Measurements from ENCODE around the gene BRMS1. TPM values are rescaled to one million over a fixed set of nuclear protein-coding genes. Genes with fewer than 3 reads are reported as not detected.
"Not testable (repeated sequence)": the region's sequence is repeated elsewhere in the genome, so short reads cannot be mapped to it uniquely, and the experiment has no call there.

BRMS1 gene
- total RNA-seq, 1 donor from 2014 or later, result 23.3 TPM

- H3K36me3 Mint-ChIP-seq (ENCODE audit: low read depth), result no peaks in the 10 kb centered on the region
These were observed 31.4 kb downstream of the BRMS1 start for GRCh38 chr11:66313321-66314185.

GRCh38 chr11:66312549-66313320 is 32.2 kb downstream of the BRMS1 start:
- peak; percentile 99 for DNase-seq (ENCODE audit: low spot score)
- Mint-ChIP-seq H3K4me1 (ENCODE audit: low read depth) (peaks cover 42% of the 10 kb centered on the region), H3K27me3 (ENCODE audit: low read depth) (no peaks in the 10 kb centered on the region), H3K4me3 (ENCODE audit: unreplicated experiment) (peak overlapping the region; percentile 85), H3K36me3 (ENCODE audit: low read depth) (no peaks in the 10 kb centered on the region), H3K9me3 (ENCODE audit: low read depth) (no peaks in the 10 kb centered on the region), H3K27ac (ENCODE audit: unreplicated experiment) (peak overlapping the region; percentile 99)
- no peak for TF ChIP-seq CTCF (IDR thresholded peaks at IDR 0.05)

More at GRCh38 chr11:66313321-66314185, 31.4 kb downstream of the BRMS1 start:
- H3K4me3 Mint-ChIP-seq (ENCODE audit: unreplicated experiment), result peak overlapping the region; percentile 85
- TF ChIP-seq CTCF (IDR thresholded peaks at IDR 0.05), result peak; percentile 76
- DNase-seq (ENCODE audit: low spot score), result no peak
- no peaks in the 10 kb centered on the region for H3K27me3 Mint-ChIP-seq (ENCODE audit: low read depth)
- H3K27ac Mint-ChIP-seq (ENCODE audit: unreplicated experiment), result peak overlapping the region; percentile 99
- peaks cover 50% of the 10 kb centered on the region for H3K4me1 Mint-ChIP-seq (ENCODE audit: low read depth)
- no peaks in the 10 kb centered on the region for H3K9me3 Mint-ChIP-seq (ENCODE audit: low read depth)

GRCh38 chr11:66311965-66312548 is 32.8 kb downstream of the BRMS1 start:
- no peak for DNase-seq (ENCODE audit: low spot score)

DNA sequence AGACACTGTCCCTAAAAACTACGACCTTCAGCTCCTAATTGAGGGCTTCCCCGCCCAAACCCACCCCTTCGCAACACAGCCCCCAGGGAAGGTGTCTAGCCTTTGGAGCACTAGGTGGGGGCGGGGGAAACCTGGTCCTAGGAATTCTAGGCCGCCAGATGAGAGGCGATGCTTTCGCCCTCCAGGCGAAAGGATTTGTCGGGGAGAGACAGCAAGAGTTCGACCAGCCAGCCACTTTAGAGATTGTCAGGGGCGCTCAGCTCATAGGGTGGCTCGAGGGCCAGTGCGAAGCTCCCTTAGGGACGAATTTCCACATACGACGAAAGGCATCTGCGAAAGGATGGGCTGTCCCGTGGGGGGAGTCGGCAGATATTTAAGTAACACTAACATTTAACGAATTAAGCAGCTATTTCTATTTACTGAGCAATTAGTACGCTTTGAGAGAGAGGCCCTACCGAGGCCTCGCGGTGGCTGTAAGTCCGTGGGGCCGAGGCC is 33.4 kb downstream of the BRMS1 start:
- peak overlapping the region; percentile 99 for H3K27ac Mint-ChIP-seq (ENCODE audit: unreplicated experiment)
- H3K4me3 Mint-ChIP-seq (ENCODE audit: unreplicated experiment), result peak overlapping the region; percentile 85
- H3K9me3 Mint-ChIP-seq (ENCODE audit: low read depth), result no peaks in the 10 kb centered on the region
- no peaks in the 10 kb centered on the region for H3K27me3 Mint-ChIP-seq (ENCODE audit: low read depth)
- H3K36me3 Mint-ChIP-seq (ENCODE audit: low read depth), result no peaks in the 10 kb centered on the region
- no peak for TF ChIP-seq CTCF (IDR thresholded peaks at IDR 0.05)
- no peak for DNase-seq (ENCODE audit: low spot score)
- H3K4me1 Mint-ChIP-seq (ENCODE audit: low read depth), result peaks cover 34% of the 10 kb centered on the region

More at GRCh38 chr11:66311965-66312548, 32.8 kb downstream of the BRMS1 start:
- H3K36me3 Mint-ChIP-seq (ENCODE audit: low read depth), result no peaks in the 10 kb centered on the region
- H3K27ac Mint-ChIP-seq (ENCODE audit: unreplicated experiment), result peak overlapping the region; percentile 99
- H3K4me1 Mint-ChIP-seq (ENCODE audit: low read depth), result peaks cover 35% of the 10 kb centered on the region
- peak overlapping the region; percentile 85 for H3K4me3 Mint-ChIP-seq (ENCODE audit: unreplicated experiment)
- H3K27me3 Mint-ChIP-seq (ENCODE audit: low read depth), result no peaks in the 10 kb centered on the region
- TF ChIP-seq CTCF (IDR thresholded peaks at IDR 0.05), result peak; percentile 98
- H3K9me3 Mint-ChIP-seq (ENCODE audit: low read depth), result no peaks in the 10 kb centered on the region

GRCh38 chr11:66310803-66311440 is 34.0 kb downstream of the BRMS1 start:
- H3K27ac Mint-ChIP-seq (ENCODE audit: unreplicated experiment); H3K9me3 Mint-ChIP-seq (ENCODE audit: low read depth); H3K27me3 Mint-ChIP-seq (ENCODE audit: low read depth); H3K4me3 Mint-ChIP-seq (ENCODE audit: unreplicated experiment); H3K36me3 Mint-ChIP-seq (ENCODE audit: low read depth); DNase-seq (ENCODE audit: low spot score): not testable (repeated sequence)
- H3K4me1 Mint-ChIP-seq (ENCODE audit: low read depth), result peaks cover 30% of the 10 kb centered on the region

Data from chondrocyte (in vitro differentiated cells).